Mucosa of gallbladder (tissue), 1 donor: ENCODE results near the gene TCP11L2. TPM values are rescaled to one million over a fixed set of nuclear protein-coding genes. Genes with fewer than 3 reads are reported as not detected.

Source experiments
- DNase-seq: peaks from one replicate; pipeline ENCODE4 v3.0.0-alpha.2; 2020; ENCODE audit warnings: low spot score
- total RNA-seq: library from RNA; stranded (reverse); gene quantifications from one replicate; pipeline ENCODE4 v1.2.1, GENCODE V29; 2021
- donor health status: DM: no; HTN: no; CAD: no.

The TCP11L2 gene
- total RNA-seq, result 48.9 TPM

- DNase-seq, result peak; percentile 86
These were observed at the start of gene TCP11L2 for GRCh38 chr12:106302401-106303201. Gene TCP11L2, plus strand, starts transcription at chr12:106302733. Its CDS starts 8,343 bp downstream, at chr12:106311076.

- no peak for DNase-seq
These were observed 47.8 kb upstream of the TCP11L2 start for GRCh38 chr12:106254724-106255123.

DNA sequence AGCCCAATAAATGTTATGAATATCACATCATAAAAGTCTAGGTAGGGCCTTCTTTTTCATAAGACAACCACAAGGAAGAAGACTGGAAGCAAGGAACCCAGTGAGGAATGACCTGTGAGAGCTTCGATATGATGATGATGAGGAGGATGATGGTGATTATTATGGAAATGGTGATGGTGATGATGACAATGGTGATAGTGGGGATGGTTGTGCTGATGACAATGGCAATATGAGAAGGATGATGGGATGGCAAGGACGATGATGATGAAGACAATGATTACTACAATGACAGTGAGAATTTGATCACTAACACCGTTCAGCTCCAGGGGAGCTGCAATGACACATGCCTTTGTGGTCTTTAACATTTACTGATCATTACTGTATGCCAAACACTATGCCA is 47.0 kb upstream of the TCP11L2 start:
- DNase-seq, result no peak

DNA sequence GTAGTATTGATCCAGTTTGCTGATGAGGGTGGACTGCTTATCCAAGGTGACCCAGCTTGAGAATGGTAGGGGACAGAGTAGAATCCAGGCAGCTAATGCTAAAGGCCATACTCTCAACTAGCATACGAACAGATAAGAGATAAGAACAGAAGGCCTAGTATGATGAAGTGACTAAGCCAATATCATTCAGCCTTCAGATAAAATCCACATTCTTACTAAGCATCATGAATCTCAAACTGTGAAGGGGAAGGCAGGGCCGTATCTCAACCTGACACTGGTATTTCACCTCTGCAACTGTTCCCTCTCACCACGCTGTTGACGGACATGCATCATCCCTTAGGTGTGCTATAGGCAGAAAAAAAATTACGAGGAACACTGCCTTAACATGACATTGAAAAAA is 46.6 kb upstream of the TCP11L2 start:
- no peak for DNase-seq

DNA sequence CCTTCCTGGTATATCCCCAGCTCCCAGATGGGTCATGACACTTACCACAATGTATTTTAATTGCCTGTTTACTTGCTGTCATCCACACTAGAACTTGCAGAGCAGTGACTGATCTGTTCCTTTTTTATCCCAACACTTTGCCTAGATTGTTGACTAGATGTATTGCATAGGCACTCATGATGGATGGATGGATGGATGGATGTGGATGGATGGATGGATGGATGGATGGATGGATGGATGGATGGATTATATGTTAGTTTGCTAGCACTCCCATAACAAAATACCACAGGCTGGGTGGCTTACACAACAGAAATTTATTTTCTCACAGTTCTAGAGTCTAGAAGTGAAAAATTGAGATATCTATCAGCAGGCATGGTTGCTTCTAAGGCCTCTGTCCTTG is 46.0 kb upstream of the TCP11L2 start:
- DNase-seq, result no peak

GRCh38 chr12:106258226-106258625 is 44.3 kb upstream of the TCP11L2 start:
- no peak for DNase-seq

- no peak for DNase-seq
These were observed 43.6 kb upstream of the TCP11L2 start for GRCh38 chr12:106258935-106259334.

DNA sequence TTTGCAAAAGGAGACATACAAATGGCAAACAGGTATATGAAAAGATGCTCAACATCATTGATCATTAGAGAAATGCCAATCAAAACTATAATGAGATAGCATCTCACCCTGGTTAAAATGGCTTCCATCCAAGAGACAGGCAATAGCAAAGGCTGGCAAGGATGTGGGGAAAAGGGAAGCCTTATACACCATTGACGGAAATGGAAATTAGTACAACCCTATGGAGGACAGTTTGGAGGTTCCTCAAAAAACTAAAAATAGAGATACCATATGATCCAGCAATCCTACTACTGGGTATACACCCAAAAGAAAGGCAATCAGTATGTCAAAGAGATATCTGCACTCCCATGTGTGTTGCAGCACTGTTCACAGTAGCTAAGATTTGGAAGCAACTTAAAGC is 37.4 kb upstream of the TCP11L2 start:
- no peak for DNase-seq

- no peak for DNase-seq
These were observed 35.0 kb upstream of the TCP11L2 start for GRCh38 chr12:106267535-106267934.

DNA sequence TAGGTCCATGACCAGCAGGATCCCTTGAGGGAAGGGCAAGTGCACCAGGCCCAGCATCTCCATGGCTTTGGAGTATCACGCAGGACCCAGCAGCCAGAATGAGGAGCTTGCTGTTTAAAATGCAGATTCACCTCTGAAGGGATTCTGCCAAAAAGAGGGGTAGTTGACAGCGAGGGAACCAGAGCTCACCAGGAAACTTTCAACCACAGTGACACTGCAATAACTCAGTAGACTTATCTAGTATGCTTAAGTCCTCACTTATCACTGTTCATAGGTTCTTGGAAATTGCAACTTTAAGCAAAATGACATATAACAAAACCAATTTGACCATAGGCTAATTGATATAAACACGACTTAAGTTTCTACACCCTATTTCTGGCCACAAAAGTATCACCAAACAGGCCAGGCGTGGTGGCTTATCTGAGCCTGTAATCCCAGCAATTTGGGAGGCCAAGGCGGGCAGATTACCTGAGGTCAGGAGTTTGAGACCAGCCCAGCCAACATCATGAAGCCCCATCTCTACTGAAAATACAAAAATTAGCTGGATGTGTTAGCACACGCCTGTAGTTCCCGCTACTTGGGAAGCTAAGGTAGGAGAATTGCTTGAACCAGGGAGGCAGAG is 33.3 kb upstream of the TCP11L2 start:
- DNase-seq, result no peak

DNA sequence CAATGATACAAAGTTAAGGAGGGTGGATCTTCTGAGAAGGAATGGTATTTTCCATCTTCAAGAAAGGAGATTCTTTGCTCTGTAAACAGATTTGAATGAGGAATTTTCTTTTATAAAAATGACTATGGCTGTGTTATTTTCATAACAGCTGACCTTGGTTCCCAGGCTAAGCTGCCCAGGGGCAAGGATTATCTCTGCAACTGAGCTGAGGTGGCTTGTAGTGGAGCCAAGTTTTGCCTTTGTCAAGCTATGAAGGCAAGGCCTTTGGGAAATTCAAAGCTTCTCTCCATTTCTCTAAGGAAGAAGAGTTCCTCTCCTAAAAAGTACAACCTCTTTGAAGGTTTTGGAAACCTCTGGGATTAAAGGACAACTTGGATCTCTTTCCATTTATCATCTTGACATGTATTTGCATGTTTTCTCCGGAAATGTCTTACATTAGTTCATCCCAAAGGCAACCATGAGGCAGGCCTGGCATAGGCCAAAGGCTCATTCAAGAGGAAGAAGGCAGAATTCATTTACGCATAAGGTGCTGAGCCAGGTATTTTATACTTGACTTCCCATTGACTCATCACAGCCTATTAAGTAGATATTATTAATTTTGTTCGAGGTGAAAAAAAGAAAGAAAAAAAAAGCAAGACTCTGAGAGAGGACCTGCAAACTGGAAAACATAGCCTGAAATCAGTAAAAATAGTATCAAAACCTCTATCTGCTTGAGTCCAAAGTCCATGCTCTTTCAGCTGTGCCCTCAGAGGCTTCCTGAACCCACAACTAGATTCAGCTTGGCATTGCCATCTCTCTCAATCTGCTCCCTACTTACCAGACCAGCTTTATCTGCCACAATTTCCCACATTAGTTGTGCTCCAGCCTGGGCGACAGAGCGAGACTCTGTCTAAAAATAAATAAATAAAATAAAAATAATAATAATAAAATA is 30.7 kb upstream of the TCP11L2 start:
- no peak for DNase-seq

DNA sequence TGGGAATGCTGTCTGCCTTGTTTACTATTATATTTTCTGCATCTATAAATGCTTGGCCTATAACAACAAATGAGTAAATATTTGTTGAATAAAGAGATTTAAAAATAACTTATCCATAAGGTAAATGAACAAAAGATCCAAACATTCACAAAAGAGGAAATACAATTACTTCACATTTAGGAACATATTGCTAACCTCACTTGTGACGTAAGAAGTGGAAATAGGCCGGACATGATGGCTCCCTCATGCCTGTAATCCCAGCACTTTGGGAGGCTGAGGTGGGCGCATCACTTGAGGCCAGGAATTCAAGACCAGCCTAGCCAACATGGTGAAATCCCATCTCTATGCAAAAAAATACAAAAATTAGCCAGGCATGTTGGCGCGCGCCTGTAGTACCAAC is 29.0 kb upstream of the TCP11L2 start:
- no peak for DNase-seq

GRCh38 chr12:106274012-106274411 is 28.5 kb upstream of the TCP11L2 start:
- no peak for DNase-seq

DNA sequence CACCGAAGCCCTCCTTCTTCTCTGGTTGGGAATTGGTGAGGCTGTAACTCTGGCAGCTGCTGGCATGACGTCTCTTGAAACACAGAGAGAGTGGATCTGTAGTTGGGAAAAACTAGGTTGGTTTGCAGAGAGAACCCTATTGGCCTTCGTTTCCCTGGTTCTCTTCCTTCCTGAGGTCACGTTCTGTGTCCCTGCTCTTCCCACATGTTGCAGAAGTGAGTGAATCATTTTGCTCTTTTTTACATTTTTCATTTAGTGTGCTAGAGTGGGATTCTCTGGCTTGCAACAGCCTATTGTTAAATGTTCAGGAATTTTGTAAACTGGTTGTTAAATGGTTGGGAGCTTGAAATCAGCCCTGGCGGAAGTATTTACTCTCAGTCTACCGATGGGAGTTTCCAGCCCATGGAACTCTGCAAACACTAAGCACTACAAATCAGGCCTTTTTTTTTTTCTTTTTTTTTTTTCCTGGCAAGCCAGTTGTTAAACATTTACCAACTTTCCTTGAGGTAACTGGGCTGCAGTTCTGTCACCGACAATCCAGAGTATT is 27.9 kb upstream of the TCP11L2 start:
- no peak for DNase-seq

- no peak for DNase-seq
These were observed 27.1 kb upstream of the TCP11L2 start for GRCh38 chr12:106275458-106275857.

- no peak for DNase-seq
These were observed 26.3 kb upstream of the TCP11L2 start for GRCh38 chr12:106276032-106276740.

DNA sequence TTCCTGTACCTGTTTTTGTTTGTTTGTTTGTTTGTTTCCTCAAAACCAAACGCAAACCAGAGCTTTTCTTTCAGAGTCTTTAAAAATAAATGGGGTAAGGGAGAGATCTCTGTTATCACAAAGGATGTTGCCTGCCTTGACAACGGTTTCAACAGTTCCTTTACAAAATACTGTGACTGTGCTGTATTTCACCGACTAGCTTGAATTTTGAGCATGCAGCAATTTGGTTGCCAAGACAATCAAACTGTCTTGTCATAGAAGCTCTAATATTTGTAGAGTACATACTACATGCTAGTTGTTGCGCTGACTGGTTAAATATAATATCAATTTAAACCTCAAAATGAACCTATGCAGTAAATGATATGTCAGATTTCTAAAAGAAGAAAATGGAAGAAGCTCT is 22.4 kb upstream of the TCP11L2 start:
- DNase-seq, result no peak

GRCh38 chr12:106281056-106281782 is 21.3 kb upstream of the TCP11L2 start:
- no peak for DNase-seq

DNA sequence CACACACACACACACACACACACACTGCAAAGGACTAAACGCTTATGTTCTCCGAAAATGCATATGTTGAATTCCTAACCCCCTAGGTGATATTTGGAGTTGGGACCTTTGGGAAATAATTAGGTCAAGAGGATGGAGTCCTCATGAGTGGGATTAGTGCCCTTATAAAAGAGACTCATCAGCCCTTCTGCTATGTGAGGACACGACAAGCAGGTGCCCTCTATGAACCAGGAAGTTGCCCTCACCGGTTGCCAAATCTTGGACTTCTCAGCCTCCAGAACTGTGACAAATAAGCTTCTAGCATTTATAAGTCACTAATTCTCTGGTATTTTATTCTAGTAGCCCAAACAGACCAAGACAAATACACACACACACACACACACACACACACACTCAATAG is 20.7 kb upstream of the TCP11L2 start:
- DNase-seq, result no peak

DNA sequence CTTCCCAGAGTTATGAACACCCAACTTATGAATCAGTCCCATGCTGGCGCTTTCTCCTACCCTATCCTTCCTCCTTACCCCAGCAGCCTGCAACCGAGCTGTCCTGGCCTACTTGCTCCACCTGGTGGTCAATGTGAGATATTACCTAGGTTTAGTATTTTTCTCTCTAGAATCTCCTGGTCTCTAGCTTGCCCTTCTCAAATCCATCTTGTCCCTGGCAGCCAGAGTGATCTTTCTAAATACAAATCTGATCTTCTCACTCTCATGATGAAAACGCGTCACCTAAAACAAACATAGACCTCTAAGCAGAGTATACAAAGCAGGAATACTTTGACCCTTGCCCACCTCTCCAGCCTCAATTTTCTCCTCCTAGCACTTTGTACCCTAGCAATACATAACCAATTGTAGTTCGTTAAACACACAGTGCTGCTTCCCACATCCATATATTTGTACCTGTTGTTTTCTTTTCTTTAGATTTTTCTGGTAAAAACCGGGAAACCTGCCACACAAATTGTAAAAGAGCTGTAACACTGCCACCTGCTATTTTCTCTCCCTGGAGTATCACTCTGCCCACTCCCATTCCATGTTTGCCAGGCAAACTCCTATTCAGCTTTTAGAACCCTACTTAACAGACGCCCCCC is 20.0 kb upstream of the TCP11L2 start:
- peak; percentile 36 for DNase-seq
